ENCODE measurements around the gene NQO2. TPM values are rescaled to one million over a fixed set of nuclear protein-coding genes. Genes with fewer than 3 reads are reported as not detected.

The NQO2 gene
- total RNA-seq, 2 experiments from 2014 or later, result 14.4 to 14.5 TPM

- POLR2A ChIA-PET, result no interaction called here
- CTCF ChIA-PET, result interaction anchor here (1.2 kb wide), 1 partner anchor 15 kb away, joined by 4 read pairs; no protein-coding TSS in a partner anchor
Observed at GRCh38 chr6:2967936-2968335, 31.8 kb upstream of the NQO2 start.

- CTCF ChIA-PET, result interaction anchor here (1.2 kb wide), 1 partner anchor 16 kb away, joined by 4 read pairs; no protein-coding TSS in a partner anchor
- POLR2A ChIA-PET, result no interaction called here
Observed at GRCh38 chr6:2968600-2969135, 31.0 kb upstream of the NQO2 start.

GRCh38 chr6:2969549-2969948, 30.1 kb upstream of the NQO2 start:
- ChIA-PET CTCF (no interaction called here), POLR2A (no interaction called here)

GRCh38 chr6:2970034-2970685, 29.5 kb upstream of the NQO2 start:
- CTCF ChIA-PET, result interaction anchor here (0.7 to 0.8 kb wide), 2 partner anchors 8 to 15 kb away, joined by 3 to 4 read pairs; no protein-coding TSS in a partner anchor
- POLR2A ChIA-PET, result interaction anchor here (0.7 kb wide), 1 partner anchor 21 kb away, joined by 7 read pairs; no protein-coding TSS in a partner anchor

GRCh38 chr6:2970753-2971419, 28.8 kb upstream of the NQO2 start:
- ChIA-PET POLR2A (interaction anchor here (0.7 to 1.6 kb wide), 2 partner anchors 18 to 20 kb away, joined by 7 to 21 read pairs; no protein-coding TSS in a partner anchor), CTCF (interaction anchor here (0.6 to 1.6 kb wide), 5 partner anchors 8 to 108 kb away, joined by 3 to 11 read pairs (median 4); no protein-coding TSS in a partner anchor)

GRCh38 chr6:2971420-2972218, 28.1 kb upstream of the NQO2 start, which contains the start of gene SERPINB6:
Gene SERPINB6 (minus strand): TSS chr6:2971567. CDS start chr6:2959332, 12,235 bp downstream.
- ChIA-PET CTCF (interaction anchor here (0.6 to 1.6 kb wide), 4 partner anchors 12 to 109 kb away, joined by 3 to 11 read pairs (median 4); no protein-coding TSS in a partner anchor), POLR2A (interaction anchor here (0.6 to 1.6 kb wide), 5 partner anchors 18 to 132 kb away, joined by 4 to 21 read pairs (median 7); no protein-coding TSS in a partner anchor)

- ChIA-PET CTCF (interaction anchor here (1.1 to 1.6 kb wide), 3 partner anchors 12 to 110 kb away, joined by 3 to 11 read pairs (median 3); no protein-coding TSS in a partner anchor), POLR2A (interaction anchor here (0.6 to 1.6 kb wide), 5 partner anchors 17 to 132 kb away, joined by 4 to 21 read pairs (median 7); no protein-coding TSS in a partner anchor)
Observed at GRCh38 chr6:2972219-2972487, 27.5 kb upstream of the NQO2 start.

GRCh38 chr6:2972685-2973084, 27.0 kb upstream of the NQO2 start:
- POLR2A ChIA-PET, result interaction anchor here (0.6 to 1.6 kb wide), 3 partner anchors 17 to 133 kb away, joined by 5 to 21 read pairs (median 7); no protein-coding TSS in a partner anchor
- CTCF ChIA-PET, result interaction anchor here (1.1 to 1.6 kb wide), 2 partner anchors 11 to 16 kb away, joined by 3 to 11 read pairs; no protein-coding TSS in a partner anchor

GRCh38 chr6:2973180-2973579, 26.5 kb upstream of the NQO2 start:
- ChIA-PET CTCF (interaction anchor here (1.1 kb wide), 1 partner anchor 23 kb away, joined by 4 read pairs; no protein-coding TSS in a partner anchor), POLR2A (interaction anchor here (0.7 kb wide), 1 partner anchor 38 kb away, joined by 3 read pairs; no protein-coding TSS in a partner anchor)

GRCh38 chr6:2973676-2974075, 26.0 kb upstream of the NQO2 start:
- ChIA-PET CTCF (interaction anchor here (1.1 kb wide), 1 partner anchor 23 kb away, joined by 4 read pairs; no protein-coding TSS in a partner anchor), POLR2A (interaction anchor here (0.7 kb wide), 1 partner anchor 38 kb away, joined by 3 read pairs; no protein-coding TSS in a partner anchor)

GRCh38 chr6:2976060-2976459, 23.6 kb upstream of the NQO2 start:
- POLR2A ChIA-PET, result interaction anchor here (0.7 to 1.4 kb wide), 2 partner anchors 13 to 35 kb away, joined by 3 to 8 read pairs; no protein-coding TSS in a partner anchor
- CTCF ChIA-PET, result interaction anchor here (1.2 to 2.4 kb wide), 2 partner anchors 13 to 35 kb away, joined by 3 to 9 read pairs; no protein-coding TSS in a partner anchor

- POLR2A ChIA-PET, result interaction anchor here (0.7 to 1.4 kb wide), 2 partner anchors 12 to 135 kb away, joined by 3 to 8 read pairs; partner anchors contain the start of gene SERPINB1
- CTCF ChIA-PET, result interaction anchor here (1.9 to 2.4 kb wide), 2 partner anchors 10 to 12 kb away, joined by 5 to 9 read pairs; no protein-coding TSS in a partner anchor
Observed at GRCh38 chr6:2976571-2977085, 23.1 kb upstream of the NQO2 start.

GRCh38 chr6:2977290-2977689, 22.4 kb upstream of the NQO2 start:
- CTCF ChIA-PET, result interaction anchor here (0.9 to 2.4 kb wide), 3 partner anchors 9 to 212 kb away, joined by 3 to 9 read pairs (median 5); partner anchors contain the start of gene WRNIP1
- POLR2A ChIA-PET, result interaction anchor here (0.7 kb wide), 1 partner anchor 136 kb away, joined by 3 read pairs; the partner anchor contains the start of gene SERPINB1

- CTCF ChIA-PET, result interaction anchor here (0.7 to 2.4 kb wide), 5 partner anchors 9 to 212 kb away, joined by 3 to 9 read pairs (median 5); partner anchors contain the start of gene WRNIP1
- POLR2A ChIA-PET, result no interaction called here
Observed at GRCh38 chr6:2977799-2978590, 21.7 kb upstream of the NQO2 start.

GRCh38 chr6:2978923-2979322, 20.8 kb upstream of the NQO2 start:
- POLR2A ChIA-PET, result interaction anchor here (1.3 kb wide), 1 partner anchor 9 kb away, joined by 4 read pairs; no protein-coding TSS in a partner anchor
- CTCF ChIA-PET, result interaction anchor here (0.7 to 1.5 kb wide), 3 partner anchors 10 to 993 kb away, joined by 4 to 6 read pairs (median 5); no protein-coding TSS in a partner anchor

GRCh38 chr6:2979819-2980464, 19.8 kb upstream of the NQO2 start:
- CTCF ChIA-PET, result interaction anchor here (1.3 kb wide), 1 partner anchor 9 kb away, joined by 4 read pairs; no protein-coding TSS in a partner anchor
- POLR2A ChIA-PET, result interaction anchor here (1.3 kb wide), 1 partner anchor 8 kb away, joined by 4 read pairs; no protein-coding TSS in a partner anchor
